ENCODE measurements around the gene SEC24D.

GRCh38 chr4:118845552-118846050, 9.7 kb upstream of the SEC24D start:
- TF ChIP-seq CTCF (IDR thresholded peaks at IDR 0.05) (no peak), REST (IDR thresholded peaks at IDR 0.05; ENCODE audit: insufficient read depth in 1 of 2, low read depth in 2 of 2, low read length in 1 of 2) (no peak), POLR2AphosphoS5 (IDR thresholded peaks at IDR 0.05; ENCODE audit: low read depth, low read length) (no peak), TCF7L2 (IDR thresholded peaks at IDR 0.05; ENCODE audit: low read depth, low read length) (no peak), SIN3A (IDR thresholded peaks at IDR 0.05; ENCODE audit: borderline replicate concordance, insufficient read depth, low read depth, low read length) (no peak)

All from Panc1 (cell line).